ENCODE measurements around the gene ANKH.

ANKH gene

GRCh38 chr5:14753947-14754346 lies 117.6 kb downstream of the ANKH start:
- TF ChIP-seq CTCF (conservative IDR thresholded peaks at IDR 0.05): no peak
- H3K27ac ChIP-seq: no peak overlapping the region

DNA sequence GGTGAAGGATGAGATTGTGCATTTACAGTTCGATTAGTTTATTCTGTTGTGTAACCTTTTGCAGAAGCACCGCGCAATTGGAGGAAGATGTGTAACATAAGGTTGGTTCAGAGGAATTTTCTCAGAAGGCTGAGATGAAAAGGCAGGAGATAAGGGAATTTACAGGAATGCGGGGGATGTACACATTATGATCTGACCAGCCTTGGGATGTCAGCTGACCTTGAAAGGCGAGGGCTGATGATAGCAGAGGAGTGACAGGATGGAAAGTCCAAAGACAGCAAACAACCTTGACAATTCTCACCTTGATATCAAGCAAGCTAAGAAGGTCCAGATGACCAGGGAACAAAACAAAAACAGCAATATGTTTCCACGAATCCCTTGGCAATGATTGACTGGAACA lies 118.3 kb downstream of the ANKH start:
- no peak overlapping the region for H3K27ac ChIP-seq
- no peak for TF ChIP-seq CTCF (conservative IDR thresholded peaks at IDR 0.05)

DNA sequence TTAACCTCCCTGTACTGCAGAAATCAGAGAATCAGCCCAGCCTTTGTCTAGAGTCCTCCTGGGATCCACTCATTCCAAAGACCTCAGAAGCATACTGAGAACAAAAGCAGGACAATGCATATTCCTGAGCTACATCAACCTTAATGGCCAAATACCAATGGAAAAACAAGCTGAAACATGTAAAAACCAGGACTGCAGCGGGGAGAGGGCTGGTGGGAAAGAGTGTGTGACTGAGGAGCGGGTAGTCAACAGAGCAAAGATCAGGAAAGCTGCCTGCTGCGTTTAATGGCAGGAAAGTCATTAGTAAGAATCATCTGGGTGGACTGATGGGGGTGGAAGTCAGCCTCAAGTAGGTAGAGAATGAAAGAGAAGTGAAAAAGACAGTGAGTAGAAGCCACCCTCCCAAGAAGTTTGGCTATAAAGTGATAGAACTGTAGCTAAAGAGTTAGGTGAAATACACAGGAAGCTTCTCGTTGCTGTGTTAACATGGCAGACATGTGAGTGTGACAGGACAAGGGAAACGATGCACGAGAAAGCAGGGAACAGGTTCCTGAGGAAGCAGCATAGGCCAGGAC lies 119.0 kb downstream of the ANKH start:
- TF ChIP-seq CTCF (conservative IDR thresholded peaks at IDR 0.05): no peak
- H3K27ac ChIP-seq: no peak overlapping the region

DNA sequence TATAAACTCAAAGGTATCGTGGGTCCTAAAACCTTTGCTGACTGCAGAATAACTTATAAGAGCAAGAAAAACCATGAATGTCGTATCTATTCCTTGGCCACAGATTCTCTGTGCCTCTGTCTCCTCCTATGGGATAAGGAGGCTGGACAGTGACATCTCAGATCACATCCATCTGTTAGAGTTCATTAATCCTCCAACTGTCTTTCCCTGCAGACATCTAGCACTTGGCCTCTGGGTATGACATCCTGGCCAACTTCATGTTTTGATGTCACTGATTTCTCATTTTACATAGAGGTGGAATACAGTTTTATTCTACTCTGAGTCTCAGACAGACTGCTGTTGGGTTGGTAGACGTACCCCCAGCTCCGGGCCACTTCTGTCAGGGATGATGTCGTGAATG lies 120.9 kb downstream of the ANKH start:
- no peak for TF ChIP-seq CTCF (conservative IDR thresholded peaks at IDR 0.05)
- H3K27ac ChIP-seq: no peak overlapping the region

DNA sequence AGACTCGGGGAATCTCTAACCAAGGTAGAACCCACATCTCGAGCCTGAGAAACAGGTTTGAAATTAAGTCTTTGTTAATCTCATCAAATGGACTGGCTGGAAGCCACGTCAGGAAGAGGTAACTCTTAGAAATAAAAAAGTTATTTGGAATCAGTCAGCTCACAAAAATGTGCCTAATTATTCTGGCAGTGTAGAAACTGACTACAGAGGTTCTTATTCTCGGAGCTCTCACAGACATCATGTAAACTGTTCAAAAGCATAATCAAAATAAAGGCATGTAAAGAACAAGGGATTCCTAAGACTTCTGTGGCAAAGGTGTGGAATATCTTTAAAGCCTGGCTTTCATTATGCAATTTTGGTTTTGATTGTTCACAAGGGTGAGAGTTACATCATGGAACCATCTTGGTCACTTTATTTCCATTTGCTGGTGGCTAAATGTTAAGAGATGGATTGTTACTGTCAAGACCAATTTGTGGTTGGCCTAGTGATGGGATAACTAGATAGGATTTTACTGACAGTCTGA lies 121.9 kb downstream of the ANKH start:
- no peak overlapping the region for H3K27ac ChIP-seq
- TF ChIP-seq CTCF (conservative IDR thresholded peaks at IDR 0.05): no peak

- TF ChIP-seq CTCF (conservative IDR thresholded peaks at IDR 0.05): no peak
Measured at GRCh38 chr5:14748180-14748900, 123.2 kb downstream of the ANKH start.

DNA sequence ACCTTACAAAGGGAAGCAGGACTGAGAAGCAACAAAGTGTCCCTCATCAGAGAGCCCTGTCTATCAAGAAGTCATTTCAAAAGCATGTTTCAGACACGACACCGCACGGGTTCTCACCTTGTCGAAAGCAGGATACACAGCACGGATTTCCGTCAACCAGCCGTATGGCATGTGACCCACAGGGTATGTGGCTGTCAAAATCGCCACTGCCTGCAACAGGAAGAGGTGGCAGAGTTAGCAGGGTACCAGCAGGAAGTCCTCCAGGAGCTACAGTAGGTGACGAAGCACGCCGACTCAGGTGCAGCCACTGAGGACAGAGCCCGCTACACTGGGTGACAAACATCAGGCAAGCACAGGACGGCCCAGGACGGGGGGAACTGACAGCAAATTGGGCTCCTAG lies 125.8 kb downstream of the ANKH start:
- H3K27ac ChIP-seq: no peak overlapping the region
- TF ChIP-seq CTCF (conservative IDR thresholded peaks at IDR 0.05): no peak

More at GRCh38 chr5:14748180-14748900, 123.2 kb downstream of the ANKH start:
- no peak overlapping the region for H3K27ac ChIP-seq
